DOHH2 (cell line): Measurements from ENCODE around the gene NFAT5.

ENCODE experiments used
- H3F3A ChIP-seq: fragments of 200-600 bp; sonication (generic), shearing (Covaris generic); 2 replicates; pipeline ENCODE4 v1.6.0; 2016; ENCODE audit warnings: antibody characterized with exemption, mild to moderate bottlenecking; ENCODE audit not compliant: control insufficient read depth, insufficient read depth
- H3K27ac ChIP-seq: fragments of 200-600 bp; sonication (generic); 2 replicates; pipeline ENCODE4 v1.5.1; 2014; ENCODE audit warnings: low read depth, mild to moderate bottlenecking, low read length, moderate library complexity
- H3K27me3 ChIP-seq: fragments of 200-600 bp; sonication (generic); 2 replicates; pipeline ENCODE4 v1.6.1; 2014; ENCODE audit warnings: mild to moderate bottlenecking, low read length, mixed read lengths; ENCODE audit not compliant: control insufficient read depth
- H3K36me3 ChIP-seq: fragments of 200-600 bp; sonication (generic); 2 replicates; pipeline ENCODE4 v1.6.1; 2014; ENCODE audit warnings: mild to moderate bottlenecking, low read length, moderate library complexity, mixed read lengths; ENCODE audit not compliant: control insufficient read depth
- H3K4me1 ChIP-seq: fragments of 200-600 bp; sonication (generic); 2 replicates; pipeline ENCODE4 v1.6.1; 2014; ENCODE audit warnings: mild to moderate bottlenecking, low read length, mixed read lengths; ENCODE audit not compliant: control insufficient read depth
- H3K4me2 ChIP-seq: fragments of 200-600 bp; sonication (generic); 2 replicates; pipeline ENCODE4 v1.6.0; 2014; ENCODE audit warnings: mild to moderate bottlenecking, low read length, moderate library complexity
- H3K4me3 ChIP-seq: fragments of 200-600 bp; sonication (generic); 2 replicates; pipeline ENCODE4 v1.5.1; 2014; ENCODE audit warnings: mild to moderate bottlenecking, low read length, mixed read lengths
- H3K79me2 ChIP-seq: fragments of 200-600 bp; sonication (generic); 2 replicates; pipeline ENCODE4 v1.6.1; 2014; ENCODE audit warnings: mild to moderate bottlenecking, low read length, mixed read lengths; ENCODE audit not compliant: control insufficient read depth
- H3K9me2 ChIP-seq: fragments of 200-600 bp; sonication (generic); replicated peaks from 2 replicates; pipeline ENCODE4 v1.6.1; 2014; ENCODE audit warnings: mild to moderate bottlenecking, low read length, mixed read lengths; ENCODE audit not compliant: control insufficient read depth
- H3K9me3 ChIP-seq: fragments of 200-600 bp; sonication (generic); 2 replicates; pipeline ENCODE4 v1.6.1; 2014; ENCODE audit warnings: antibody characterized with exemption, low read length, mixed read lengths; ENCODE audit not compliant: control insufficient read depth, insufficient read depth
- H4K20me1 ChIP-seq: fragments of 200-600 bp; sonication (generic); 2 replicates; pipeline ENCODE4 v1.6.0; 2014; ENCODE audit warnings: low read depth, mild to moderate bottlenecking, antibody characterized with exemption, low read length, moderate library complexity; ENCODE audit not compliant: control insufficient read depth, insufficient read depth
- EZH2phosphoT487 ChIP-seq: fragments of 200-600 bp; sonication (generic); IDR thresholded peaks from 2 replicates; pipeline ENCODE4 v1.6.1; 2017; ENCODE audit warnings: borderline replicate concordance, mild to moderate bottlenecking, antibody characterized with exemption, low read length, moderate library complexity, mixed read lengths
- TF ChIP-seq, protein P1 (sequence below): fragments of 200-600 bp; sonication (generic); IDR thresholded peaks from one replicate; pipeline ENCODE4 v1.5.1; 2014; ENCODE audit warnings: antibody characterized with exemption, mild to moderate bottlenecking, low read depth, low read length; ENCODE audit not compliant: poor library complexity, severe bottlenecking

NFAT5 gene

DNA sequence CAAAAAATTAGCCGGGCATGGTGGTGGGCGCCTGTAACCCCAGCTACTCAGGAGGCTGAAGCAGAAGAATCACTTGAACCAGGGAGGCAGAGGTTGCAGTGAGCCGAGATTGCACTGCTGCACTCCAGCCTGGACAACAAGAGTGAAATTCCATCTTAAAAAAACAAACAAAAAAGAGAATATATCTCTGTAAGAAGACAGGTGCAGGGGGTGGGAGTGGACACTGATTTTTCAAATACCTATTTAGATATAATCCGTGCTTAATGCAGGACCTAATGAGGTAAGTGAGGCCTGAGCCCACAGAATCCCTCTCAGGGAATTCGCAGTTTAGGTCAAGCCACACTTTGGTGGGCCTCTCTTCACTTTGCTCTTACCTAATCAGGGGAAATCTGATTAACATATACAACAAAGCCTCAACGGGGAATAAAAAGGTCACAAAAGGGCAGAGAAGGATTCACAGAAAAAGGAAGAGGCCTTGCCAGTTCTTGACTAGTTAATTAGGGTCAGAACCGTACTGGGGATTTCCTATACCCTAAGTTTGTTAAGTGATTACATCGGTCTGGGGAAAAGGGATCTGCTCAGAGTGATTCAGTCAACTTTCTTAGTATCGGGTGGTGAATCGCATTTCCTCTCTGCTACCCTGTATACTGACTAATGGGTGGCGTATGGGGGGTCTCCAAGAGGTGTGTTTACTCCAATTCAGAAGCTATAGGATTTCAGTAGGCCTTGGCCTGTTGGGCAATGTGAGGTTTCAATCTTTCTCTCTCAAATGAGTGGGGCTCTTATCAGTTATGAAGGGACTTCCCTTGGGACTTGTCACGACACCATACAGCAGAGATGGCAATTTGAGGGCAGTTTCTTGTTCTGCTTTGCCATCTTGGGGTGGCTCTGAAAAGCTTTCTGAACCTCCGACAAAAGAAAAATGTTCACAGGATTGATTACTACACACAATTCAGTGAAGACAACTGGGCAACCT lies 1.9 kb upstream of the NFAT5 start:
- H4K20me1 ChIP-seq, result no peaks in the 10 kb centered on the region; the same call in 1 of the 2 replicates
- H3K27me3 ChIP-seq, result no peaks in the 10 kb centered on the region
- no peaks in the 10 kb centered on the region for H3K9me3 ChIP-seq
- H3K4me1 ChIP-seq, result peaks cover 28% of the 10 kb centered on the region
- TF ChIP-seq EZH2phosphoT487, result no peak
- TF ChIP-seq, protein P1, sequence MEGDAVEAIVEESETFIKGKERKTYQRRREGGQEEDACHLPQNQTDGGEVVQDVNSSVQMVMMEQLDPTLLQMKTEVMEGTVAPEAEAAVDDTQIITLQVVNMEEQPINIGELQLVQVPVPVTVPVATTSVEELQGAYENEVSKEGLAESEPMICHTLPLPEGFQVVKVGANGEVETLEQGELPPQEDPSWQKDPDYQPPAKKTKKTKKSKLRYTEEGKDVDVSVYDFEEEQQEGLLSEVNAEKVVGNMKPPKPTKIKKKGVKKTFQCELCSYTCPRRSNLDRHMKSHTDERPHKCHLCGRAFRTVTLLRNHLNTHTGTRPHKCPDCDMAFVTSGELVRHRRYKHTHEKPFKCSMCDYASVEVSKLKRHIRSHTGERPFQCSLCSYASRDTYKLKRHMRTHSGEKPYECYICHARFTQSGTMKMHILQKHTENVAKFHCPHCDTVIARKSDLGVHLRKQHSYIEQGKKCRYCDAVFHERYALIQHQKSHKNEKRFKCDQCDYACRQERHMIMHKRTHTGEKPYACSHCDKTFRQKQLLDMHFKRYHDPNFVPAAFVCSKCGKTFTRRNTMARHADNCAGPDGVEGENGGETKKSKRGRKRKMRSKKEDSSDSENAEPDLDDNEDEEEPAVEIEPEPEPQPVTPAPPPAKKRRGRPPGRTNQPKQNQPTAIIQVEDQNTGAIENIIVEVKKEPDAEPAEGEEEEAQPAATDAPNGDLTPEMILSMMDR, result peak; percentile 31
- H3K27ac ChIP-seq, result peak overlapping the region; percentile 81
- no peaks in the 10 kb centered on the region for H3K9me2 ChIP-seq
- H3K4me2 ChIP-seq, result peak overlapping the region; percentile 73
- peaks cover 39% of the 10 kb centered on the region for H3K79me2 ChIP-seq
- peak overlapping the region; percentile 87 for H3K4me3 ChIP-seq
- H3K36me3 ChIP-seq, result peaks cover 14% of the 10 kb centered on the region
- peaks cover 11% of the 10 kb centered on the region for H3F3A ChIP-seq

DNA sequence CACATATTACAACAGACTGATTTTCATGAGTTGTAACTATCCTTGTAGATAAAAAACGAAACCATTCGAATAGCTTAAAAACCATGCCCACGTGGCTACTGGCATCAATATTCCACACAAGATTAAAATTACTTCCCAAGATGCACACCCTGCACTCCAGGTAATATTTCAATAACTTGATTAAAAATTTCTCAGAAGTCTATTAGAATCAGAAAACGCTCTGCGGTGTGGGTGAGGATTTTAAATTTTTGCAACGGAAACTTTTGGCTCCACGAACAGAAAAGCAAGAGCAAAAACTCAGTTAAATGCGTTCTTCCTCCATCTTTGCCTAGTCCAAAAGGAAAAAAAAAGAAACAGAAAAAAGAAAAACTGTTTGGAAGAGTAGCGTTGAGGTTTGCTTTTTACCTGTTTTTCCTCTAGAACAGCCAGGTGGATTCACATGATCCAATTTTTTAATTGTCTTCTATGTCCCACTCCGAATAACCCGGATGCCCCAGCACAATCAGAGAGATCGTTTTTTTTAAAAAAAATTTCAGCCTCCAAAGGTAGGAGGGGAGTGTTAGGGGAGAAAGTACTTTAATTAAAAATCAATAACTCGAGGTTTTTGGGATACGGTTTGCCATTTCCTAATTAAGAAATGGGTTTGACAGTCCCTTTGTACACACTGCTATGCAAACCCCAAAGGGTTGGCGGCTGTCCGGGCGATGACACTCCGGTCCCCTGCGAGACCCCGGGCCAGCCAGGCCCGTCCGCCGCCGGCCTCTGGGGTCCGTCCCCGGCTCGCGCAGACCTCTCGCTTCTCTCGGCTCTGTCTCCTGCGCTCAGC lies 708 bp upstream of the NFAT5 start:
- Histone ChIP-seq H3K27me3 (no peaks in the 10 kb centered on the region), H3F3A (peaks cover 18% of the 10 kb centered on the region), H3K9me3 (no peaks in the 10 kb centered on the region), H3K27ac (peak overlapping the region; percentile 81), H3K4me2 (peak overlapping the region; percentile 73), H3K9me2 (no peaks in the 10 kb centered on the region), H3K4me3 (peak overlapping the region; percentile 87), H3K36me3 (peaks cover 19% of the 10 kb centered on the region), H3K4me1 (peaks cover 39% of the 10 kb centered on the region), H3K79me2 (peaks cover 50% of the 10 kb centered on the region), H4K20me1 (no peaks in the 10 kb centered on the region; the same call in 1 of the 2 replicates)
- TF ChIP-seq, protein P1, result no peak
- no peak for TF ChIP-seq EZH2phosphoT487

DNA sequence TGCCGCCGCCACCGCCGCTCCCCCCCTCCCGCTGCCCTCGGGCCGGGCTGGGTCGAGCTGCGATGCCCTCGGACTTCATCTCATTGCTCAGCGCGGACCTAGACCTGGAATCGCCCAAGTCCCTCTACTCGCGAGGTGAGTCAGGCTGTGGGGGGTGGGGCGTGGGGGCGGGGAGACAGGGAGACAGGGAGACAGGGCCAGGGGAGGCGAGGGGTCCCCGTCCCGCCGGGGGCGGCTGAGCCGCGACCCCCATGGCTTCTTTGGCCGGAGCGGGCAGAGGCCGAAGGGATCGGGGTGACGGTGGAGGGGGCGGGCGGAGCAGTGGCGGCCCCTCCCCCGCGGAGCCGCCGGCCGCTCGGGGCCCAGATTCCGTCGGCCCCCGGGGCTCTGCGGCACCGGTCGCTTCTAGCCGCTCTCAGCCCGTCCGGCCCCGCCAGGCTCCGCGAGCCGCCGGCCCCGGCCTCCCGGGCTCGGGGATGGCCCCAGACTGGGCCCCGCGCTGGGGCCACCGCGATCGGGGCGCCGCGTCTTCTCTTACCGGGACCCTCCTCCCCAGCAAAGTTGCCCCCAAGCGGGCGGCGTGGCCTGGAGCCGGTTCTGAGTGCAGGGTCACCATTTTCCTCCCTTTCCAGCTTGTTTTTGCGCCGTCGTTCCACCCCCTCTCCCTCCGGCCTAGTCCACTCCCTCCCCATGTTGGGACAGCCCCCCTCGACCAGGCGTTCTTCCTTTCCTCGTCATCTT lies 644 bp downstream of the NFAT5 start:
- Histone ChIP-seq H3K27ac (peak overlapping the region; percentile 51), H3K4me3 (peak overlapping the region; percentile 86), H3K79me2 (peaks cover 61% of the 10 kb centered on the region), H3K4me1 (peaks cover 39% of the 10 kb centered on the region), H3K27me3 (no peaks in the 10 kb centered on the region), H3K36me3 (peaks cover 19% of the 10 kb centered on the region), H3K9me2 (no peaks in the 10 kb centered on the region), H3F3A (peaks cover 20% of the 10 kb centered on the region), H3K4me2 (peak overlapping the region; percentile 84), H3K9me3 (no peaks in the 10 kb centered on the region), H4K20me1 (no peaks in the 10 kb centered on the region; the same call in 1 of the 2 replicates)
- no peak for TF ChIP-seq EZH2phosphoT487
- TF ChIP-seq, protein P1, result no peak
